Measurements from ENCODE around the gene NFAM1.
A peak's percentile ranks its signal among the peaks of the same experiment; 100 is the strongest.

The NFAM1 gene

GRCh38 chr22:42439021-42439567, 6.9 kb upstream of the NFAM1 start:
- no peak for DNase-seq

- no peak for DNase-seq
These were observed 6.1 kb upstream of the NFAM1 start for GRCh38 chr22:42438293-42438650.

GRCh38 chr22:42437488-42438292, 5.5 kb upstream of the NFAM1 start:
- peak; percentile 68 for DNase-seq

- no peak for DNase-seq
These were observed 4.2 kb upstream of the NFAM1 start for GRCh38 chr22:42436404-42436803.

- DNase-seq = no peak
These were observed 2.7 kb upstream of the NFAM1 start for GRCh38 chr22:42434748-42435425.

GRCh38 chr22:42433754-42434682, 1.8 kb upstream of the NFAM1 start:
- no peak for DNase-seq

GRCh38 chr22:42432818-42433217, 615 bp upstream of the NFAM1 start:
- DNase-seq = no peak

GRCh38 chr22:42431401-42432019, 693 bp downstream of the NFAM1 start:
- DNase-seq = no peak

GRCh38 chr22:42430528-42431125, 1.6 kb downstream of the NFAM1 start:
- DNase-seq = no peak

- DNase-seq = no peak
These were observed 3.4 kb downstream of the NFAM1 start for GRCh38 chr22:42428760-42429159.

- DNase-seq = no peak
These were observed 4.2 kb downstream of the NFAM1 start for GRCh38 chr22:42428025-42428424.

GRCh38 chr22:42427167-42427566, 5.0 kb downstream of the NFAM1 start:
- DNase-seq = no peak

- DNase-seq = no peak
These were observed 6.2 kb downstream of the NFAM1 start for GRCh38 chr22:42425989-42426355.

- DNase-seq = no peak
These were observed 6.7 kb downstream of the NFAM1 start for GRCh38 chr22:42425337-42425988.

GRCh38 chr22:42419243-42419881, 12.8 kb downstream of the NFAM1 start:
- no peak for DNase-seq

GRCh38 chr22:42418811-42419242, 13.4 kb downstream of the NFAM1 start:
- DNase-seq = no peak

- no peak for DNase-seq
These were observed 14.4 kb downstream of the NFAM1 start for GRCh38 chr22:42417645-42418305.

GRCh38 chr22:42416671-42417230, 15.5 kb downstream of the NFAM1 start:
- DNase-seq = no peak

GRCh38 chr22:42414565-42415303, 17.5 kb downstream of the NFAM1 start:
- DNase-seq = no peak

GRCh38 chr22:42414021-42414420, 18.2 kb downstream of the NFAM1 start:
- DNase-seq = no peak
